CD1c-positive myeloid dendritic cell (primary cell): ENCODE results near the gene SULT2B1.
"Not testable (repeated sequence)": the region's sequence is repeated elsewhere in the genome, so short reads cannot be mapped to it uniquely, and the experiment has no call there.

ENCODE experiments used
- DNase-seq: peaks from one replicate; pipeline ENCODE4 v3.0.0-alpha.2; 2016; ENCODE audit errors: extremely low spot score

SULT2B1 gene

DNA sequence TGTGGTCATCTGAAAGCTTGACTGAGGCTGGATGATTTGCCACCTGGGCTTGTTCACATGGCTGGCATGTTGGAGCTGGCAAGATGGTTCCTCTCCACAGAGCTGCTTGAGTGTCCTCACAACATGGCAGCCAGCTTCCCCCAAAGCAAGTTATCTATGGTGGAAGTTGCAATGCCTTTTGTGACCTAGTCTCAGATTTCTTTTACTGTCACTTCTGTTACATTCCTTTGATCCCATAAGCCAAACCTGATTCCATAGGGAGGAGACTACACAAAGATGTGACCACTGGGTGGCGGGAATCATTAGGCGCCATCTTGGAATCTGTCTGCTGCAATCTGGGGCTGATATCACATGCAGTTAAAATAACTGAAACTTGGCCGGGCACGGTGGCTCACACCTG, 22.8 kb upstream of the SULT2B1 start:
- DNase-seq = no peak

DNA sequence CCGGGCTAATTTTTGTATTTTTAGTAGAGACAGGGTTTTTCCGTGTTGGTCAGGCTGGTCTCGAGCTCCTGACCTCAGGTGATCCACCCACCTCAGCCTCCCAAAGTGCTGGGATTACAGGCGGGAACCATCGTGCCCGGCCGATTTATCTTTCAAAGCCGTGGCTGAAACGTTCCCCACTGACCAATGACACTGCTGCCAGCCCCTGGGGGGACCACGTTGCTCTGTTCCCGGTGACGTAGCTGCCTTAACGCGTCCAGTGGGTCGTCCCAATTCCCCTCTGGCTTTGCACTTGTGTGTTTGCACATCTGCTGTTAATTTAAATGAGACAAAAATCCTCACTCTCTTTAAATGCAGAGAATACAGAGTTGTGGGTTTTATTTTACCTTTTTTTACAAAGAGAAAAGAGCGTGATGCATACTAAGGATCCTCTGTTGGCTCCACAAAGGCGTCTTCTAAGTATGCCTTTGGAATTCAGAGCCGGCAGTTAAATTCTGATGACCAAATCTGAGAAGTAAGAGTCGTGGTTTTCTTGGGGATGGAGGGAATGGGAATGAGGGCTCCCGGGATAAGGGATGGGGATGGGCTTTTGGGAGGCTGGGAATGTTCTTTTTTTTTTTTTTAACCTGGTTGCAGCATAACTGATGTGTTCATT, 21.8 kb upstream of the SULT2B1 start:
- no peak for DNase-seq

DNA sequence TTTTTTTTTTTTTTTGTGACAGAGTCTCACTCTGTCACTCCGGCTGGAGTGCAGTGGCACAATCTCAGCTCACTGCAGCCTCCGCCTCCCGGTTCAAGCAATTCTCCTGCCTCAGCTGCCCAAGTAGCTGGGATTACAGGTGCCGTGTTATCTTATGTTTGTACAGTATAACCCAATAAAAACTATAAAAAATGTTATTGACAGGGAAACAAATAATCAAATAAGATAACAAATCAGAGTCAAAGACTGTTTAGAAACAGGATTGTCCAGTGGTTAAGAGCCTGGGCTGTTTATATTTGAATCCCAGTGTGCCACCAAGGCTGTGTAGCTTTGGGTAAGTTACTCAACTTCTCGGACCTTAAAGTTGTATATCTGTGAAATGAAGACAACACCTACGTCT, 21.2 kb upstream of the SULT2B1 start:
- no peak for DNase-seq

- DNase-seq = no peak
These were observed 18.2 kb upstream of the SULT2B1 start for GRCh38 chr19:48533770-48534169.

DNA sequence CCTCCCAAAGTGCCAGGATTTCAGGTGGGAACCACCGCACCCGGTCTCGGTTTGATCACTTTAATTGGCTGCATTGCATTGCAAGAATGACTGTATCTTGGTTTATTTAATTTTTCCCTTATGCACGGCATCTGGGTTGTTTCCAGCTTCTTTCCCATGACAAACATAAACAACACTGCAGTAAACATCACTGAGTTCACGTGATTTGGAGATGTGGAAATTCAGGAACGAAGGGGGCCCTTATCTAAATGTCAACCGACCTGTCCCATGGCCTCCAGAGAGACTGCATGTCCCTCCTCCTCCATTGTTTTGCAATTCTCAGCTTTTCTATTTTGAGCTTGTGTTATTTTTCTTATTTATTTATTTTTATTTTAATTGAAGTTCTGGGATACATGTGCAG, 14.4 kb upstream of the SULT2B1 start:
- DNase-seq = no peak

DNA sequence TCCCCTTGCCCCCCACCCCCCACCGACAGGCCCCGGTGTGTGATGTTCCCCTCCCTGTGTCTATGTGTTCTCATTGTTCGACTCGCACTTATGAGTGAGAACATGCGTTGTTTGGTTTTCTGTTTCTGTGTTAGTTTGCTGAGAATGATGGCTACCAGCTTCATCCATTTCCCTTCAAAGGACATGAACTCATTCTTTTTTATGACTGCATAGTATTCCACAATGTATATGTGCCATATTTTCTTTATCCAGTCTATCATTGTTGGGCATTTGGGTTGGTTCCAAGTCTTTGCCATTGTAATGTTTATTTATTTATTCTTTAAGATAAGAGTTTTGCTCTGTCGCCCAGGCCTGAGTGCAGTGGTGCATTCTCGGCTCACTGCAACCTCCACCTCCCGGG, 13.9 kb upstream of the SULT2B1 start:
- not testable (repeated sequence) for DNase-seq

- peak; percentile 8 for DNase-seq
These were observed 12.4 kb upstream of the SULT2B1 start for GRCh38 chr19:48539503-48540096.

DNA sequence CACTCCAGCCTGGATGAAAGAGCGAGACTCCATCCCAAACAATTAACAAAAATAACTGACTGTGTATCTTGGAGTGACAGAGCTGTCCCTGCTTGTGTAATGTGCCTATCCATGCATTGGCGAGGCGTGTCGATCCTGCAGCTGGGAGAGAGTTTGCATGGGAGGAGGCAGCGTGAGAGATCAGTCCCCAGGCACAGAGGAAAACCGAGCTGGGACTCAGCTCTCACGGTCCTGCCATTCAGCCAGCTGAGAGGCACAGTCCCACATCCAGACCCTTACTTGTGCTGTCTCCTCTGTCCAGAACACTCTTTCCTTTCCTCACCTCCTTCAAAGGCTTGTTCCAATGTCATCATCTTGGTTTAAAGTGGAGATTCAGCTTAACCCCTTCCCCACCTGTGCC, 11.9 kb upstream of the SULT2B1 start:
- DNase-seq = no peak

DNA sequence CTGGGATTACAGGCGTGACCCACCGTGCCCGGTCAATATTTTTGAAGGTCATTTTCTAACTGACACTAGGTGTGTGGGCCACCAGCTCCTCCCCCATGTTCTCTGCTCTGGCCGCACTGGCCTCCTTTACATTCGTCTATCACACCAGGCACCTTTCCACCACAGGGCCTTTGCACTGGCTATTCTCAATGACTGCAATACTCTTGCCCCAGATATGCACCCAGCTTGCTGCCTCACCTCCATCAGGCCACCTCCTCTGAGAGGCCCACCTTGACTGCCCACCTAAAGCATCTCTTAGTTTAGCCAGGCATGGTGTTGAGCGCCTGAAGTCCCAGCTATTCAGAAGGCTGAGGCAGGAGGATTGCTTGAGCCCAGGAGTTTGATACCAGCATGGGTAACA, 10.2 kb upstream of the SULT2B1 start:
- DNase-seq = no peak

DNA sequence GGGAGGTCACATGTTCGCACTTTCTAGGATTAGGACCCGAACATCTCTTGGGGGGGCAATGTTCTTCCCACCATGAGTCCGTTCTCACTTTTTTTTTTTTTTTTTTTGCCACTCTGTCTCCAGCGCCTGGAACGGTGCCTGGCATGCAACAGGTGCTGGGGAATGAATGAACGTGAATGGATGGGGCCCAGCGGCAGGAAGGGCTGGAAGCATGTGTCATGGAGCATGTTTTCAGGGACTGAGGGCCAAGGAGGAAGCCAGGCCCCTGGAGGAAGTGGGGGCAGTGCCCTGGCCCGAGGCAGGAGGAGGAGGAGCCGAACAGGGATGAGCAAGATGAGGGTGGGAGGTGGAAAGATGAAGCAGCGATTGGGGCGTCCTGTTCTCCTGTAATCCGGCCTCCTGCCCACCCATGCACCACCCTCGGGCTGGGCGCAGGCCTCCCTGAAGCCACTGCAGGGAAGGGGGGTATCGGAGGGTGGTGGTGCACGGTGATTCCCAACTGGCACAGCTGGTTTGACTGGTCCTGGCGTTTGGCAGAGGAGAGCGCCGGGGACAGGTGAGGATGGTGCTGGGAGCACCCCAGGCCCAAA, 8.8 kb upstream of the SULT2B1 start:
- peak; percentile 55 for DNase-seq

GRCh38 chr19:48544856-48545750, 6.9 kb upstream of the SULT2B1 start:
- DNase-seq = no peak

DNA sequence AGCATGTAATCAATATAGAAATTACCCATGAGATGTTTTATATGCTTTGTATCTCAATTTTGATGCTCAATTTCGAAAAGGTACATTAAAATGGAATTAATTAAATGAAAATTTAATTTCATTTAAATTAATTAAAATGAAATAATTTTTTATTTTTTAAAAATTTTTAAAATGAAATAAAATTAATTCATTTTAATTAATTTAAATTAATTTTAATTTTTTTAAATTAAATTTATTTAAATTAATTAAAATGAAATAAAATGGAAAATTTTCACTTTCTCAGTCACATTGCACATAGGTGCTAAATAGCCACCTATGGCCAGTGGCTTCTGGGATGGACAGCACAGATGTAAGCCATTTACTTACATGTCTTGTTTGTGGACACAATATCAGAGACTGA, 4.2 kb upstream of the SULT2B1 start:
- DNase-seq = no peak

DNA sequence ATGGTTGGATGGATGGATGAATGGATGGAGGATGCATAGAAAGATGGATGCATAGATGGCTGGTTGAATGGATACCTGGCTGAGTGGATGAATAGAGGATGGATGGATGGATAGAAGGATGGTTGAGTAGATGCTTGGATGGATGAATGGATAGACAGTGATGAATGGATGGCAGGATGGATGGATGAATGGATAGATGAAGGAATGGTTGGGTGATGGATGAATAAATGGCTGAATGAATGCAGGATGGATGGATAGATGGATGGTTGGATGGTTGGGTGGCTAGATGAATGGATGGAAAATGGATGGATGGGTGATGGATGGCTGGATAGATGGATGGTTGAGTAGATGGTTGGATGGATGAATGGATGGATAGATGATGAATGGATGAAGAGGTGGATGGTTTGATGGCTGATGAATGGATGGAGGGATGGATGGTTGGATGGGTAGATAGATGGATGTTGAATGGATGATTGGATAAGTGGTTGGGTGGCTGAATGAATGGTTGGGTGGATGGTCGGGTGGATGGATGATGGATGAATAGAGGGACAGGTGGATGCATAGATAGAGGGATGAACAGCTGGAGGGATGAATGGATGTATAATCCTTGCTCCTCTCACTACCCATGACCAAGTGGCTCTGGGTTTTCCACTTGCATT, 3.6 kb upstream of the SULT2B1 start:
- no peak for DNase-seq

DNA sequence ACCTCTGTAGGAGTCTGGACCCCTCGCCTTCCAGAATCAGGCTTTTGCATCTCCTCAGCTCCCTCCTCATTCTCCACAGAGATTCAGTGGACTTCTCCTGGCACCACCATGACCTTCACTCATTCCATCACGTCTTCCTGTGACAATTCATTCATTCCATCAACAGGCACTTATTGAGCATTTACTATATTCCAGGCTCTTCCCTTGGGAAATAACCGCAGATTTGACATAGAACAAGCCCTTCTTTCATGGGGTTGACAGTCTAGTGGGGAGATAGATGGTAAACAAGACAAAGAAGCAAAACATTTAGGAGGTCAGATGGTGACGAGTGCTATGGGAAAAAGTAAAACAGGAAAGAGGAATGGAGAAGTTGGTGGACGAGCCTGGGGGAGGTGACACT, 2.6 kb upstream of the SULT2B1 start:
- no peak for DNase-seq

- no peak for DNase-seq
These were observed 692 bp downstream of the SULT2B1 start for GRCh38 chr19:48552406-48553322.

GRCh38 chr19:48553676-48554384, 1.9 kb downstream of the SULT2B1 start:
- DNase-seq = peak; percentile 16

- DNase-seq = no peak
These were observed 2.6 kb downstream of the SULT2B1 start for GRCh38 chr19:48554385-48555091.

DNA sequence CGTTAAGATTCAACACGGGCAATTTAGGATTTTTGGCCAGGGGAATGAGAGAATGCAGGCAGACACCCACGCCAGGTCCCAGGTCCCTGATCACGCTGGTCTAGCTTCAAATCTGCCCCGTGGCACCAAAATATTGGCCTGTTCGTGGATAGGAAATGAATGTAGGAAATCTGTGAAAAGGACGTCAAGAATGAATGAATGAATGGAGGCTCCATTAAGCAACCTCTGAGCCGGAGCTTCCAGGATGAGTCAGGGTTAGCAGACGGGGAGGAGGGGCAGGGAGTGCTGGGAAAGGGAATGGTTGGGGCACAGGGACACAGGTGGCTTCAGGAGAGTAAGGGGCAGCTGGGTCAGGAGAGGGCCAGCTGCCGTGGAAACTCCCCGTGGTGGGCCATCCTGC, 4.2 kb downstream of the SULT2B1 start:
- no peak for DNase-seq

DNA sequence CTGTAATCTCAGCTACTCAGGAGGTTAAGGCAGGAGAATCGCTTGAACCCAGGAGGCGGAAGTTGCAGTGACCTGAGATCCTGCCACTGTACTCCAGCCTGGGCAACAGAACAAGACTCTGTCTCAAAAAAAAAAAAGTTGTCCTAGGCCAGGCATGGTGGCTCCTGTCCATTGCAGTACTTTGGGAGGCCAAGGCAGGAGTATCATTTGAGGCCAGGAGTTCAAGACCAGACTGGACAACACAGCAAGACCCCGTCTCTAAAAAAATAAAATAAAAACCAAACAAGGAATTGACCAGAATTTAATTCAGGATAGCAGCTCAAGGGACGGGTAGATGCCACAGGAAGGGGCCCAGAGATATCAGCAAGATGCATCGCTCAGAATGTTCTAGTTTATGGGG, 4.9 kb downstream of the SULT2B1 start:
- no peak for DNase-seq
